ENCODE data around the gene ZG16B.

The ZG16B gene

GRCh38 chr16:2822496-2822895, 7.6 kb upstream of the ZG16B start:
- no peak for DNase-seq

- no peak for DNase-seq
Observed at GRCh38 chr16:2824626-2825025, 5.5 kb upstream of the ZG16B start.

- DNase-seq, result no peak
Observed at GRCh38 chr16:2825049-2825742, 4.9 kb upstream of the ZG16B start.

- DNase-seq, result no peak
Observed at GRCh38 chr16:2825906-2826305, 4.2 kb upstream of the ZG16B start.

GRCh38 chr16:2826591-2827373, 3.3 kb upstream of the ZG16B start:
- DNase-seq, result no peak

GRCh38 chr16:2827374-2827791, 2.7 kb upstream of the ZG16B start:
- DNase-seq, result peak in 1 of 56 donors; percentile 22

- no peak for DNase-seq
Observed at GRCh38 chr16:2827831-2828520, 2.1 kb upstream of the ZG16B start.

- no peak for DNase-seq
Observed at GRCh38 chr16:2828521-2828840, 1.6 kb upstream of the ZG16B start.

GRCh38 chr16:2828876-2829430, 1.1 kb upstream of the ZG16B start:
- DNase-seq, result no peak

GRCh38 chr16:2830355-2830695, 222 bp downstream of the ZG16B start:
- DNase-seq, result no peak

GRCh38 chr16:2831203-2831602, 1.1 kb downstream of the ZG16B start:
- DNase-seq, result no peak

GRCh38 chr16:2833776-2834175, 3.7 kb downstream of the ZG16B start:
- DNase-seq, result no peak

GRCh38 chr16:2834968-2835367, 4.9 kb downstream of the ZG16B start:
- DNase-seq, result no peak

GRCh38 chr16:2835638-2836493, 5.8 kb downstream of the ZG16B start:
- DNase-seq, result peak in 4 of 56 donors; percentile 3 to 45 (median 8)

GRCh38 chr16:2836646-2837508, 6.8 kb downstream of the ZG16B start:
- DNase-seq, result no peak

- DNase-seq, result peak in 48 of 56 donors; percentile 3 to 81 (median 49)
Observed at GRCh38 chr16:2838928-2839327, 8.8 kb downstream of the ZG16B start.

- DNase-seq, result no peak
Observed at GRCh38 chr16:2839650-2840450, 9.7 kb downstream of the ZG16B start.

- no peak for DNase-seq
Observed at GRCh38 chr16:2840914-2841313, 10.8 kb downstream of the ZG16B start.

GRCh38 chr16:2841606-2842339, 11.7 kb downstream of the ZG16B start:
- DNase-seq, result no peak
